ENCODE data around the gene PRR7. TPM values are rescaled to one million over a fixed set of nuclear protein-coding genes. Genes with fewer than 3 reads are reported as not detected.
A peak's percentile ranks its signal among the peaks of the same experiment; 100 is the strongest.

PRR7 gene
- total RNA-seq, 1 donor from 2014 or later = 13.1 TPM

GRCh38 chr5:177473443-177474001 lies 26.9 kb downstream of the PRR7 start, which contains the start of gene DBN1:
Gene DBN1, minus strand, starts transcription at chr5:177473634. Its CDS starts 113 bp downstream, at chr5:177473521.
- Mint-ChIP-seq H3K36me3 (ENCODE audit: insufficient read depth) (peaks cover 6% of the 10 kb centered on the region), H3K27me3 (peaks cover 5% of the 10 kb centered on the region), H3K9me3 (ENCODE audit: low read depth) (no peaks in the 10 kb centered on the region), H3K4me1 (ENCODE audit: low read depth) (peaks cover 26% of the 10 kb centered on the region), H3K4me3 (ENCODE audit: low read depth) (peak within 1 kb of the TSS; percentile 82), H3K27ac (peak within 1 kb of the TSS; percentile 96)
- DNase-seq (ENCODE audit: low spot score, unreplicated experiment) = peak; percentile 54
- no peak for TF ChIP-seq CTCF (IDR thresholded peaks at IDR 0.05; ENCODE audit: unreplicated experiment)

GRCh38 chr5:177474002-177474476 lies 27.4 kb downstream of the PRR7 start:
- Mint-ChIP-seq H3K4me3 (ENCODE audit: low read depth) (peak overlapping the region; percentile 79), H3K4me1 (ENCODE audit: low read depth) (peaks cover 24% of the 10 kb centered on the region), H3K27me3 (peaks cover 5% of the 10 kb centered on the region), H3K36me3 (ENCODE audit: insufficient read depth) (peaks cover 3% of the 10 kb centered on the region), H3K27ac (peak overlapping the region; percentile 96), H3K9me3 (ENCODE audit: low read depth) (no peaks in the 10 kb centered on the region)
- no peak for DNase-seq (ENCODE audit: low spot score, unreplicated experiment)
- no peak for TF ChIP-seq CTCF (IDR thresholded peaks at IDR 0.05; ENCODE audit: unreplicated experiment)

- Mint-ChIP-seq H3K27me3 (peaks cover 5% of the 10 kb centered on the region), H3K4me1 (ENCODE audit: low read depth) (peaks cover 22% of the 10 kb centered on the region), H3K4me3 (ENCODE audit: low read depth) (peak overlapping the region; percentile 79), H3K27ac (no peak overlapping the region), H3K9me3 (ENCODE audit: low read depth) (no peaks in the 10 kb centered on the region), H3K36me3 (ENCODE audit: insufficient read depth) (peaks cover 3% of the 10 kb centered on the region)
- no peak for DNase-seq (ENCODE audit: low spot score, unreplicated experiment)
- TF ChIP-seq CTCF (IDR thresholded peaks at IDR 0.05; ENCODE audit: unreplicated experiment) = no peak
Measured at GRCh38 chr5:177474846-177475562, 28.4 kb downstream of the PRR7 start.

- peaks cover 16% of the 10 kb centered on the region for H3K4me1 Mint-ChIP-seq (ENCODE audit: low read depth)
- no peak for TF ChIP-seq CTCF (IDR thresholded peaks at IDR 0.05; ENCODE audit: unreplicated experiment)
- no peaks in the 10 kb centered on the region for H3K36me3 Mint-ChIP-seq (ENCODE audit: insufficient read depth)
- H3K9me3 Mint-ChIP-seq (ENCODE audit: low read depth) = no peaks in the 10 kb centered on the region
- peak overlapping the region; percentile 38 for H3K4me3 Mint-ChIP-seq (ENCODE audit: low read depth)
- no peak overlapping the region for H3K27ac Mint-ChIP-seq
- no peak for DNase-seq (ENCODE audit: low spot score, unreplicated experiment)
- peaks cover 5% of the 10 kb centered on the region for H3K27me3 Mint-ChIP-seq
Measured at GRCh38 chr5:177475563-177476427, 29.2 kb downstream of the PRR7 start.

Data from progenitor cell of endocrine pancreas (in vitro differentiated cells).